HepG2 (cell line): ENCODE results near the gene GLIS2. TPM values are rescaled to one million over a fixed set of nuclear protein-coding genes. Genes with fewer than 3 reads are reported as not detected.

Experiments used
- AKAP8 ChIP-seq: sonication (generic); formaldehyde crosslinking; IDR thresholded peaks from 2 replicates; pipeline ENCODE4 v1.5.1; 2020; ENCODE audit warnings: mild to moderate bottlenecking, missing genetic modification reagents
- ESRRA ChIP-seq: sonication (generic); formaldehyde crosslinking; IDR thresholded peaks from 2 replicates; pipeline ENCODE4 v1.5.1; 2020; ENCODE audit warnings: mild to moderate bottlenecking, low read depth, missing genetic modification reagents
- FIP1L1 ChIP-seq: fragments of 200-400 bp; formaldehyde crosslinking; IDR thresholded peaks from 2 replicates; pipeline ENCODE4 v1.6.1; 2018; ENCODE audit warnings: low read depth, mild to moderate bottlenecking, low read length, moderate library complexity, borderline replicate concordance; ENCODE audit not compliant: insufficient read depth
- JUND ChIP-seq: sonication (generic); formaldehyde crosslinking; IDR thresholded peaks from 2 replicates; pipeline ENCODE4 v1.8.0; 2022; ENCODE audit warnings: mild to moderate bottlenecking, missing genetic modification reagents
- KLF9 ChIP-seq: IDR thresholded peaks from 2 replicates; pipeline ENCODE4 v1.6.1; 2016; ENCODE audit warnings: low read depth
- KMT2B ChIP-seq: IDR thresholded peaks from 2 replicates; pipeline ENCODE4 v1.6.1; 2016; ENCODE audit warnings: missing genetic modification reagents, missing compliant biosample characterization
- LCORL ChIP-seq, 2 experiments: fragments of 450-650 bp in 1 of 2; sonication (generic) in 1 of 2; formaldehyde crosslinking in 1 of 2; IDR thresholded peaks; 2 replicates each; pipeline versions ENCODE4 v1.5.0 to v1.6.1; 2017 to 2020; ENCODE audit warnings: antibody characterized with exemption in 1 of 2, missing genetic modification reagents in 1 of 2
- MTF1 ChIP-seq: sonication (generic); formaldehyde crosslinking; IDR thresholded peaks from 2 replicates; pipeline ENCODE4 v1.5.0; 2020; ENCODE audit warnings: missing genetic modification reagents
- NR2F6 ChIP-seq, 2 experiments: IDR thresholded peaks; 2 replicates each; pipeline ENCODE4 v1.6.1; 2016; ENCODE audit warnings: antibody characterized with exemption in 1 of 2, mild to moderate bottlenecking in 1 of 2
- RERE ChIP-seq: IDR thresholded peaks from 2 replicates; pipeline ENCODE4 v1.6.1; 2016; ENCODE audit warnings: low read depth, missing genetic modification reagents, missing compliant biosample characterization
- SIN3B ChIP-seq: fragments of 150-350 bp; IDR thresholded peaks from 2 replicates; pipeline ENCODE4 v1.6.1; 2014; ENCODE audit warnings: low read length
- ZBTB34 ChIP-seq: sonication (generic); formaldehyde crosslinking; IDR thresholded peaks from 2 replicates; pipeline ENCODE4 v1.8.0; 2022; ENCODE audit warnings: mild to moderate bottlenecking, missing genetic modification reagents
- ZMAT3 ChIP-seq: sonication (generic); formaldehyde crosslinking; conservative IDR thresholded peaks from 2 replicates; pipeline ENCODE4 v1.7.0; 2021; ENCODE audit warnings: missing genetic modification reagents
- ZNF180 ChIP-seq: sonication (generic); formaldehyde crosslinking; IDR thresholded peaks from 2 replicates; pipeline ENCODE4 v1.4.0; 2020; ENCODE audit warnings: low read depth, missing genetic modification reagents, borderline replicate concordance
- ZNF224 ChIP-seq: sonication (generic); formaldehyde crosslinking; IDR thresholded peaks from 2 replicates; pipeline ENCODE4 v1.5.0; 2020; ENCODE audit warnings: mild to moderate bottlenecking, missing genetic modification reagents
- ZNF549 ChIP-seq: sonication (generic); formaldehyde crosslinking; IDR thresholded peaks from 2 replicates; pipeline ENCODE4 v1.5.0; 2020; ENCODE audit warnings: missing genetic modification reagents
- ZNF619 ChIP-seq: sonication (generic); formaldehyde crosslinking; IDR thresholded peaks from 2 replicates; pipeline ENCODE4 v1.4.0; 2020; ENCODE audit warnings: mild to moderate bottlenecking, missing genetic modification reagents
- ZNF883 ChIP-seq: sonication (generic); formaldehyde crosslinking; IDR thresholded peaks from 2 replicates; pipeline ENCODE4 v1.5.1; 2020; ENCODE audit warnings: mild to moderate bottlenecking, missing genetic modification reagents; ENCODE audit errors: not compliant biosample characterization
- polyA plus RNA-seq, 8 experiments: library from polyadenylated mRNA; depleted of rRNA in 3 of 8; stranded (reverse) in 7 of 8; unstranded in 1 of 8; fragments of >200 nt; fragmentation: Illumina TruSeq in 4 of 8; extraction: Trizol in 4 of 8; gene quantifications; 2 replicates each; pipeline versions ENCODE4 v1.2.1 to v1.2.3, GENCODE V29; 2011 to 2016; ENCODE audit warnings: low read depth in 4 of 8, missing spikeins in 1 of 8, mixed read lengths in 1 of 8; ENCODE audit not compliant: insufficient read depth in 1 of 8
- total RNA-seq, 5 experiments: library from RNA; depleted of rRNA; stranded (reverse); fragments of >200 nt; fragmentation: Illumina TruSeq; extraction: Trizol; gene quantifications; 2 replicates each; pipeline ENCODE4 v1.2.3, GENCODE V29; 2016; ENCODE audit warnings: low read depth in 1 of 5
- TF ChIP-seq, protein P1 (sequence below): sonication (generic); formaldehyde crosslinking; IDR thresholded peaks from 2 replicates; pipeline ENCODE4 v1.5.0; 2020; ENCODE audit warnings: mild to moderate bottlenecking, missing genetic modification reagents
- TF ChIP-seq, protein P2 (sequence below): sonication (generic); formaldehyde crosslinking; IDR thresholded peaks from 2 replicates; pipeline ENCODE4 v1.8.0; 2022; ENCODE audit warnings: mild to moderate bottlenecking, missing genetic modification reagents, moderate library complexity

Gene GLIS2
- total and polyA plus RNA-seq, 2 of the 13 experiments (the other 11 are each of a cell fraction or from before 2014, with no cell fraction given) = 0.28 to 0.29 TPM

DNA sequence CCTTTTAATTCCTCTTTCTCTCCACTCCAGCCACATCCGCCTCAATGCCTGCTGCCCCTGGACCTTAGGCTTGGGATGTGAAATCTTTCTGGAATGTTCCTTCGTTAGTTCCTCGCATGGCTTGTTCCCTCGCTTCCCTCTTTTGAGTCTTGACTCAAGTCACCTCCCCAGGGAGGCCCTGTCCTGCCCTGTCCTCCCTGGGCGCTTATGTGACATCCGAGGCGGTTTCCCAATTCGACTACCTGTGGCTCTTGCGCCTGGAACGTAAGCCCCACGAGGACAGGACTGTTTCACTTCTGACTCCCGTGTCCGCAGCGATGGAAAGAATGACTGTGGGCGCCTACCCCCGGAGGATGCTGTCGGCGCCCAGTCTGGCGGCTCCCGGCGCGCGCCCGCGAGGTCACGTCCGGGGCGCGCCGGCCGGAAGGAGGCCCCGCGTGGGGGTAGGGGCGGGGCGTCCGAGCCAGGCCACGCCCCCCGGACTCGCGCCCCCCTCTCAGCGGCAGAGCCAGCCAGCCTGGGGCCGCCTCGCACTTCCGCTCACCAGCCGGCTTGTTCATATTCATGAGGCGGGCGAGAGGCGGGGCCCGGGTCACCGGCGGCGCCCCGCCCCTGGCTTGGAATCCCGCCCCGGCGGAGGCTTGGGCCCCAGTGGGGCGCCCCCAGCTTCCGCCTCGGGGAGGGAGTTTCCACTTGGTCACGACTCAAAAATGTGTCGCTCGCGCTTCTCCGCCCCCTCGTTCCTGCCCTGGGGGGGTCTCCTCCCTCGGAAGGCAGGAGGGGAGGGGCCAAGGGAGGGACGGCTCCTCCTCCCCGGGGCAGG is 8.4 kb upstream of the GLIS2 start (continued):
- no peak for TF ChIP-seq ZNF883 (CRISPR knock-in tag)
- TF ChIP-seq JUND (CRISPR knock-in tag) = no peak
- no peak for TF ChIP-seq KMT2B (CRISPR knock-in tag)
- no peak for TF ChIP-seq KLF9 (CRISPR knock-in tag)
- TF ChIP-seq RERE (CRISPR knock-in tag) = no peak
- no peak for TF ChIP-seq MTF1 (CRISPR knock-in tag)
- no peak; the same call in 1 of the 2 replicates for TF ChIP-seq ESRRA (CRISPR knock-in tag)
- TF ChIP-seq, protein P1, sequence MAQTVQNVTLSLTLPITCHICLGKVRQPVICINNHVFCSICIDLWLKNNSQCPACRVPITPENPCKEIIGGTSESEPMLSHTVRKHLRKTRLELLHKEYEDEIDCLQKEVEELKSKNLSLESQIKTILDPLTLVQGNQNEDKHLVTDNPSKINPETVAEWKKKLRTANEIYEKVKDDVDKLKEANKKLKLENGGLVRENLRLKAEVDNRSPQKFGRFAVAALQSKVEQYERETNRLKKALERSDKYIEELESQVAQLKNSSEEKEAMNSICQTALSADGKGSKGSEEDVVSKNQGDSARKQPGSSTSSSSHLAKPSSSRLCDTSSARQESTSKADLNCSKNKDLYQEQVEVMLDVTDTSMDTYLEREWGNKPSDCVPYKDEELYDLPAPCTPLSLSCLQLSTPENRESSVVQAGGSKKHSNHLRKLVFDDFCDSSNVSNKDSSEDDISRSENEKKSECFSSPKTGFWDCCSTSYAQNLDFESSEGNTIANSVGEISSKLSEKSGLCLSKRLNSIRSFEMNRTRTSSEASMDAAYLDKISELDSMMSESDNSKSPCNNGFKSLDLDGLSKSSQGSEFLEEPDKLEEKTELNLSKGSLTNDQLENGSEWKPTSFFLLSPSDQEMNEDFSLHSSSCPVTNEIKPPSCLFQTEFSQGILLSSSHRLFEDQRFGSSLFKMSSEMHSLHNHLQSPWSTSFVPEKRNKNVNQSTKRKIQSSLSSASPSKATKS = no peak
- no peak for TF ChIP-seq SIN3B
- TF ChIP-seq ZMAT3 (CRISPR knock-in tag) = no peak
- no peak for TF ChIP-seq ZBTB34 (CRISPR knock-in tag)
- no peak for TF ChIP-seq NR2F6 (IDR thresholded peaks at IDR 0.05)
- TF ChIP-seq NR2F6 (CRISPR knock-in tag; IDR thresholded peaks at IDR 0.05) = no peak
- TF ChIP-seq, protein P2, sequence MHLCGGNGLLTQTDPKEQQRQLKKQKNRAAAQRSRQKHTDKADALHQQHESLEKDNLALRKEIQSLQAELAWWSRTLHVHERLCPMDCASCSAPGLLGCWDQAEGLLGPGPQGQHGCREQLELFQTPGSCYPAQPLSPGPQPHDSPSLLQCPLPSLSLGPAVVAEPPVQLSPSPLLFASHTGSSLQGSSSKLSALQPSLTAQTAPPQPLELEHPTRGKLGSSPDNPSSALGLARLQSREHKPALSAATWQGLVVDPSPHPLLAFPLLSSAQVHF (CRISPR knock-in tag) = no peak
- TF ChIP-seq ZNF180 (CRISPR knock-in tag) = no peak
- no peak for TF ChIP-seq ZNF549 (CRISPR knock-in tag)
- TF ChIP-seq FIP1L1 = no peak
- no peak for TF ChIP-seq LCORL (IDR thresholded peaks at IDR 0.05)
- peak; percentile 12; the same call in 1 of the 2 replicates for TF ChIP-seq LCORL (CRISPR knock-in tag; IDR thresholded peaks at IDR 0.05)
- no peak for TF ChIP-seq ZNF224 (CRISPR knock-in tag)
- no peak for TF ChIP-seq ZNF619 (CRISPR knock-in tag)
- no peak for TF ChIP-seq AKAP8 (CRISPR knock-in tag)
